Lower leg skin (tissue), 4 donors: ENCODE data around the gene NEDD4L. TPM values are rescaled to one million over a fixed set of nuclear protein-coding genes. Genes with fewer than 3 reads are reported as not detected.

Source experiments
- DNase-seq, 2 donors: peaks; one replicate each; pipeline ENCODE4 v3.0.0-alpha.2; 2019; ENCODE audit warnings: low spot score in 2 of 2
- H3K4me3 ChIP-seq: fragments of 200-600 bp; sonication (generic); 2 replicates; pipeline ENCODE4 v1.5.1; 2017; ENCODE audit warnings: mild to moderate bottlenecking, low read depth; ENCODE audit not compliant: poor library complexity, severe bottlenecking
- POLR2A ChIP-seq, 2 donors: fragments of 450-650 bp; IDR thresholded peaks; one replicate each; pipeline ENCODE4 v1.6.1; 2016 to 2017; ENCODE audit warnings: antibody characterized with exemption in 2 of 2, mild to moderate bottlenecking in 1 of 2, moderate library complexity in 1 of 2
- WGBS, 2 donors: methylation state at CpG; one replicate each; pipeline ENCODE4 v1.1.5; 2018; 5-methylcytosine and 5-hydroxymethylcytosine counted together
- intact Hi-C: fragments of 100-400 bp; cut with DNase I; formaldehyde crosslinking; loops from one replicate; pipeline ENCODE4 v1.15.0; 2023; ENCODE audit warnings: low total_unique reads
- total RNA-seq, 4 donors: library from RNA; depleted of rRNA; stranded (reverse); fragments of >200 nt; gene quantifications; one replicate each; pipeline ENCODE4 v1.1.0, GENCODE V29; 2016
- TF ChIP-seq, protein P1 (sequence below), 3 donors: fragments of 450-650 bp; IDR thresholded peaks; one replicate each; pipeline ENCODE4 v1.5.1; 2016; ENCODE audit warnings: antibody characterized with exemption in 3 of 3, mild to moderate bottlenecking in 3 of 3, moderate library complexity in 2 of 3

Gene NEDD4L
- total RNA-seq, 4 donors from 2014 or later: 22.9 to 127 (median 35.0) TPM

DNA sequence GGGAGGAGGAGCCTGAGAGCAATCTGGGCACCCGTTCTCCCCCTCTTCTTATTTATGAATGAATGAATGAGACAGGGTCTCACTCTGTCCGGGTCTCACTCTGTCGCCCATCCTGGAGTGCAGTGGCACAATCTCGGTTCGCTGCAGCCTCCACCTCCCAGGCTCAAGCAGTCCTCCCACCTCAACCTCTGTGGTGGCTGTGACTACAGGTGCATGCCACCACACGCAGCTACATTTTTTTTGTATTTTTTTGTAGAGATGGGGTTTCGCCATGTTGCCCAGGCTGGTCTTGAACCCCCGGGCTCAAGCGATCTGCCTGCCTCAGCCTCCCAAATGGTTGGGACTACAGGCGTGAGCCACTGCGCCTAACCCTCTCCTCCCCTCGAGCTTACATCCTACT lies 198.4 kb downstream of the NEDD4L start:
- no peak for DNase-seq
- intact Hi-C loops: no loop called here
- 95% methylated on average over 12 of the region's 12 CpGs for WGBS, 2 donors
- H3K4me3 ChIP-seq: no peak overlapping the region
- TF ChIP-seq, protein P1, sequence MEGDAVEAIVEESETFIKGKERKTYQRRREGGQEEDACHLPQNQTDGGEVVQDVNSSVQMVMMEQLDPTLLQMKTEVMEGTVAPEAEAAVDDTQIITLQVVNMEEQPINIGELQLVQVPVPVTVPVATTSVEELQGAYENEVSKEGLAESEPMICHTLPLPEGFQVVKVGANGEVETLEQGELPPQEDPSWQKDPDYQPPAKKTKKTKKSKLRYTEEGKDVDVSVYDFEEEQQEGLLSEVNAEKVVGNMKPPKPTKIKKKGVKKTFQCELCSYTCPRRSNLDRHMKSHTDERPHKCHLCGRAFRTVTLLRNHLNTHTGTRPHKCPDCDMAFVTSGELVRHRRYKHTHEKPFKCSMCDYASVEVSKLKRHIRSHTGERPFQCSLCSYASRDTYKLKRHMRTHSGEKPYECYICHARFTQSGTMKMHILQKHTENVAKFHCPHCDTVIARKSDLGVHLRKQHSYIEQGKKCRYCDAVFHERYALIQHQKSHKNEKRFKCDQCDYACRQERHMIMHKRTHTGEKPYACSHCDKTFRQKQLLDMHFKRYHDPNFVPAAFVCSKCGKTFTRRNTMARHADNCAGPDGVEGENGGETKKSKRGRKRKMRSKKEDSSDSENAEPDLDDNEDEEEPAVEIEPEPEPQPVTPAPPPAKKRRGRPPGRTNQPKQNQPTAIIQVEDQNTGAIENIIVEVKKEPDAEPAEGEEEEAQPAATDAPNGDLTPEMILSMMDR (IDR thresholded peaks at IDR 0.05): no peak
- TF ChIP-seq POLR2A (IDR thresholded peaks at IDR 0.05): no peak

DNA sequence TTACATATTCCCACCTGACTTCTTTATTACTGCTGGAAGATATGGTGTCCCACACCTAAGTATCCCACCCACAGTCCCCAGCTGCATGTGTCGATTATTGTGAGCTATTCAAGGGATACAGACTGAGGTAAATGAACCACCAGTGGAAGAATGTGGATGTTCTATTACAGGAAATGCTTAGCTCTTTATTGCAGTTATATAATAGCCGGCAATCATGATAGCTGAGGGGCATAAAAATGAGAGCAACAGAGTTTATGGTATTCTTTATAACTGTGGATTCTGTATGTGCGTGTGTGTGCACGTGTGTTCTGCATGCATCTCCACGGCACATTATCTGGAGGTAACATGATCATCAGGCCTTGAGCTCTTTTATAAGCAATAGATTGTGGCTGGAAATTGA lies 198.9 kb downstream of the NEDD4L start:
- H3K4me3 ChIP-seq: no peak overlapping the region
- 69 to 70% methylated on average over 5 of the region's 5 CpGs for WGBS, 2 donors
- TF ChIP-seq POLR2A (IDR thresholded peaks at IDR 0.05): no peak
- TF ChIP-seq, protein P1 (IDR thresholded peaks at IDR 0.05): no peak
- intact Hi-C loops: no loop called here
- no peak for DNase-seq

DNA sequence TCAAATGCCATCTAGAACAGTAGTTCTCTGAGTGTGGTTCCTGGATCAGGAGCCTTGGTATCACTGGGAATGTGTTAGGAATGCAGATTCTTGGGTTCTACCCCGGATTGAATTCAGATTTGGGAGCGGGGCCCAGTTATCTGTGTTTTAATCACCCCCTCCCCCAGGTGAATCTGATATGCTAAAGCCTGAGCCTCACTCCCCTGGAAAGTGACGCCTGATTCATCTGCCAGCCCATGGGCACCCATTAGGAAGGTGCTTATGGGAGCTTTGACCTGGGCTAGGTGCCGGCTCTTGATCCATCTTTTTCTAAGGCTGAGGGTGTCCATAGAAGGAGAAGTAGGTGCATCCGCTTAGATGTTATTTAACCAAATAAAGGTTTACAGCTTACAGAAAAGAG lies 199.4 kb downstream of the NEDD4L start:
- intact Hi-C loops: no loop called here
- no peak for DNase-seq
- no peak overlapping the region for H3K4me3 ChIP-seq
- TF ChIP-seq, protein P1 (IDR thresholded peaks at IDR 0.05): no peak
- TF ChIP-seq POLR2A (IDR thresholded peaks at IDR 0.05): no peak
- WGBS, 2 donors: 92 to 94% methylated on average over 5 of the region's 5 CpGs

DNA sequence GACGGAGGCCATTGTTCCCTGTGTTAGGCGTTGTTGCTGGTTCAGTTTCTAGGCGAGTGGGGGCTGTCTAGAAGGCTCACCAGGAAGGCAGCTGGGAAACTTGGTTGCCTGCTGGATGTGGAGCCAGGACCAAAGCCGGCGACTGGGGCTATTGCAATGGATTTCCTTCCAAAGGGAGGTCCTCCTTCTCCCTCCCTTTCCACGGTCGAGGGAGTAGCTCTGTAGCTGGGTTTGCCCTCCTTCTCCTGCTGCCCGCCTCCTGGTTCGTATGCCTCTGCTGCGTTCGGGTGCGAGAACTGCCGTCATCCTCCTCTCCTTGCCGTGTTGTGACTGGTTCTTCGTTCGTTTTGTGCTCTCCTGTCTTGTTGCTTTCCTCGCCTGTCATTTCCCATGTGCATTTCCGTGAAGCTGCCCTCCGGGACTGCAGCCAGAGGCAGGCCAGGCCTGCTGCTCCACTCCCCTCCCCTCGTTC lies 203.4 kb downstream of the NEDD4L start:
- DNase-seq: no peak
- H3K4me3 ChIP-seq: no peak overlapping the region
- 21 to 35% methylated on average over 17 to 20 of the region's 20 CpGs for WGBS, 2 donors
- intact Hi-C loops: loop anchor here (2.0 kb wide), 1 partner anchor 53 kb away; no protein-coding TSS in a partner anchor
- TF ChIP-seq, protein P1 (IDR thresholded peaks at IDR 0.05): no peak
- no peak for TF ChIP-seq POLR2A (IDR thresholded peaks at IDR 0.05)

DNA sequence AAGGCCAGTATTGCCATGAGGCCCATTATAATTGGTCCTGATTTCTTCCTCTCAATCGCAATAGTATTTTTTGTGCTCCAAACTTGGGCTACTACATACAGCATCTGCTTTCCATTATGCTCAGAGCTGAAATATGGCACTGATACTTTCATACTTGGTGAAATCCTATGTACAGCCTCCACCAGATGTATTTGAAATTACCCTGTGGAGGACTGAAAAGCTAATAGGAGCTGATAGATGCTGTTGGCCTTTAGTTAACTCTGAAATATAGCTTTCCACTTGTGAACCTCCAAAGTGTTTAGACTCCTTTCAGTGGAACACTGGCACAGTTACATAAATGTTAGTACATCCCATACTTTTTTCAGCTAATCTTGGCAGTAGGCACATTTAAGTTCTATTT lies 205.7 kb downstream of the NEDD4L start:
- H3K4me3 ChIP-seq: no peak overlapping the region
- no peak for DNase-seq
- intact Hi-C loops: no loop called here
- WGBS, 2 donors: 60 to 70% methylated on average over 1 of the region's 1 CpG
- TF ChIP-seq POLR2A (IDR thresholded peaks at IDR 0.05): no peak
- TF ChIP-seq, protein P1 (IDR thresholded peaks at IDR 0.05): no peak

DNA sequence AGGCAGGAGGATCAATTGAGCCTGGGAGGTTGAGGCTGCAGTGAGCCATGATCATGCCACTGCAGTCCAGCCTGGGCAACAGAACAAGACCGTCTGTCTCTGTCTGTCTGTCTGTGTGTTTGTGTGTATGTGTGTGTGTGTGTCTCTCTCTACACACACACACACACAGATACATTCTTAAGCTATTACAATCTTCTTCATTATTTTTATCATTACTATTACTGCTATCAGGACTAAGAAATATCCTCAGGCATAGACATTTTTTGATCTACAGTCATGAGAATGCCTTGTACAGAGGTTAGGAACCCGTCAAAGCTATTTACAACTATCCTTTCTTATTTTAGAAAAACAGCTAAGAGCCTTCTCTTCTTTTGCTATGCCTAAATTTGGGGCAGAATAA lies 207.4 kb downstream of the NEDD4L start:
- no peak overlapping the region for H3K4me3 ChIP-seq
- intact Hi-C loops: no loop called here
- no peak for DNase-seq
- TF ChIP-seq POLR2A (IDR thresholded peaks at IDR 0.05): no peak
- TF ChIP-seq, protein P1 (IDR thresholded peaks at IDR 0.05): no peak
- WGBS, 2 donors: 88 to 91% methylated on average over 2 of the region's 2 CpGs
